Measurements from ENCODE around the gene SLC5A2. TPM values are rescaled to one million over a fixed set of nuclear protein-coding genes. Genes with fewer than 3 reads are reported as not detected.

The SLC5A2 gene
- total RNA-seq, 1 donor from 2014 or later: not detected

DNA sequence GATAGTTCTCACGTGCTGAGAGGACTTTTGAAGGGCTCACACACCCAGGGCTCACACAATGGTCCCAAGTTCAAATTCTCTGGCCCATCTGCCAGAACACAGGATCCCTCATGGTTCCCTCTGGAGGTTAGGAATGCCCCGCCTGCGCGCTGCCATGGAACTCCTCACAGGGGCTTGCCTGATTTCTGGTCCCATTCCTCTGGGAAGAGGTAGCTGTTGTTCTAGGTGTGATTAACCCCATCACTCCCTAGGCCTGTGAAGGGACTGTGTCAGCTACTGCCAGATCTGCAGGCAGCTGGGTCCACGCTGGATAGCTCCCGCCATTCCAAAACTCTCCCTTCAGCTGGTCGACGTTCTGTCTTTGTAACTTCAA, 25.9 kb upstream of the SLC5A2 start:
- Mint-ChIP-seq H3K4me1 (ENCODE audit: low read depth, unreplicated experiment) (peaks cover 24% of the 10 kb centered on the region), H3K4me3 (ENCODE audit: unreplicated experiment) (peak overlapping the region; percentile 90), H3K27me3 (ENCODE audit: unreplicated experiment) (peaks cover 8% of the 10 kb centered on the region), H3K9me3 (ENCODE audit: unreplicated experiment) (peaks cover 14% of the 10 kb centered on the region), H3K36me3 (ENCODE audit: unreplicated experiment) (no peaks in the 10 kb centered on the region), H3K27ac (ENCODE audit: unreplicated experiment) (no peak overlapping the region)
- TF ChIP-seq, protein P1, sequence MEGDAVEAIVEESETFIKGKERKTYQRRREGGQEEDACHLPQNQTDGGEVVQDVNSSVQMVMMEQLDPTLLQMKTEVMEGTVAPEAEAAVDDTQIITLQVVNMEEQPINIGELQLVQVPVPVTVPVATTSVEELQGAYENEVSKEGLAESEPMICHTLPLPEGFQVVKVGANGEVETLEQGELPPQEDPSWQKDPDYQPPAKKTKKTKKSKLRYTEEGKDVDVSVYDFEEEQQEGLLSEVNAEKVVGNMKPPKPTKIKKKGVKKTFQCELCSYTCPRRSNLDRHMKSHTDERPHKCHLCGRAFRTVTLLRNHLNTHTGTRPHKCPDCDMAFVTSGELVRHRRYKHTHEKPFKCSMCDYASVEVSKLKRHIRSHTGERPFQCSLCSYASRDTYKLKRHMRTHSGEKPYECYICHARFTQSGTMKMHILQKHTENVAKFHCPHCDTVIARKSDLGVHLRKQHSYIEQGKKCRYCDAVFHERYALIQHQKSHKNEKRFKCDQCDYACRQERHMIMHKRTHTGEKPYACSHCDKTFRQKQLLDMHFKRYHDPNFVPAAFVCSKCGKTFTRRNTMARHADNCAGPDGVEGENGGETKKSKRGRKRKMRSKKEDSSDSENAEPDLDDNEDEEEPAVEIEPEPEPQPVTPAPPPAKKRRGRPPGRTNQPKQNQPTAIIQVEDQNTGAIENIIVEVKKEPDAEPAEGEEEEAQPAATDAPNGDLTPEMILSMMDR (IDR thresholded peaks at IDR 0.05; ENCODE audit: partially characterized antibody, unreplicated experiment): no peak
- DNase-seq: no peak

DNA sequence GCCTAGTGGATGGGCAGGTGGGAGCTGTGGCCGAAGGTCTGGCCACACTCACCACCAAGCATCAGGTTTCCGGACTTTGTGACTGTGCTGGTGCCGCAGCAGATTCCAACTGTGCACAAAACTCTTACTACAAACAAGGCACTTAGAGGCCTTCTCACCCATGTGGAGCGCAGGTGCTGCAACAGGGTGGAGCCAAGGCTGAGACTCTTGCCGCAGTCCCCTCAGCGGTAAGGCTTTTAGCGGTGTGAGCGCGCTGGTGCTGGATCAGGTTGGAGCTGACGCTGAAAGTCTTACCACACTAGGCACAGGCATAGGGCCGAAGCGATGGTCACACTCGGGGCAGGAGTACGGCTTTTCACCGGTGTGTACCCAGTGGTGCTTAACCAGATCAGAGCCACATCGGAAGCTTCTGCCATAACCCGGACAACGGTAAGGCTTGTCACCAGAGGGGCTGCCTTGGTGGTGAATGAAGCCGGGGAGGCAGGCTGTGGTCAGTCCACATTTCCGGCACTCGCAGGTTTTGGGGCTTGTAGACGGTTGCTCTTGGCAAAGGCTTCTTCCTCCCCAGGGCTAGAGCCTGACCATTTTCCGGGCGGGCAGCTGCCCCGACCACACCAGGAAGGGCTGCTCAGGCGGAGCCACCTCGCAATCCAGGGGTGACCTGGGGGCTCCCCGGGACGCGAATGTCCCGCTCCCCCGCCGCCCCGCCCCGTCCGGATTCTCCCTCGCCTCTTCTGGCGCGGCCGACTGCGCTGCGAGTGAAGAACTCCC, 24.7 kb upstream of the SLC5A2 start:
- H3K27me3 Mint-ChIP-seq (ENCODE audit: unreplicated experiment): peaks cover 8% of the 10 kb centered on the region
- H3K9me3 Mint-ChIP-seq (ENCODE audit: unreplicated experiment): peaks cover 16% of the 10 kb centered on the region
- H3K36me3 Mint-ChIP-seq (ENCODE audit: unreplicated experiment): no peaks in the 10 kb centered on the region
- TF ChIP-seq, protein P1 (IDR thresholded peaks at IDR 0.05; ENCODE audit: partially characterized antibody, unreplicated experiment): no peak
- peak; percentile 56 for DNase-seq
- H3K4me3 Mint-ChIP-seq (ENCODE audit: unreplicated experiment): peak overlapping the region; percentile 90
- peak overlapping the region; percentile 84 for H3K27ac Mint-ChIP-seq (ENCODE audit: unreplicated experiment)
- peaks cover 22% of the 10 kb centered on the region for H3K4me1 Mint-ChIP-seq (ENCODE audit: low read depth, unreplicated experiment)

DNA sequence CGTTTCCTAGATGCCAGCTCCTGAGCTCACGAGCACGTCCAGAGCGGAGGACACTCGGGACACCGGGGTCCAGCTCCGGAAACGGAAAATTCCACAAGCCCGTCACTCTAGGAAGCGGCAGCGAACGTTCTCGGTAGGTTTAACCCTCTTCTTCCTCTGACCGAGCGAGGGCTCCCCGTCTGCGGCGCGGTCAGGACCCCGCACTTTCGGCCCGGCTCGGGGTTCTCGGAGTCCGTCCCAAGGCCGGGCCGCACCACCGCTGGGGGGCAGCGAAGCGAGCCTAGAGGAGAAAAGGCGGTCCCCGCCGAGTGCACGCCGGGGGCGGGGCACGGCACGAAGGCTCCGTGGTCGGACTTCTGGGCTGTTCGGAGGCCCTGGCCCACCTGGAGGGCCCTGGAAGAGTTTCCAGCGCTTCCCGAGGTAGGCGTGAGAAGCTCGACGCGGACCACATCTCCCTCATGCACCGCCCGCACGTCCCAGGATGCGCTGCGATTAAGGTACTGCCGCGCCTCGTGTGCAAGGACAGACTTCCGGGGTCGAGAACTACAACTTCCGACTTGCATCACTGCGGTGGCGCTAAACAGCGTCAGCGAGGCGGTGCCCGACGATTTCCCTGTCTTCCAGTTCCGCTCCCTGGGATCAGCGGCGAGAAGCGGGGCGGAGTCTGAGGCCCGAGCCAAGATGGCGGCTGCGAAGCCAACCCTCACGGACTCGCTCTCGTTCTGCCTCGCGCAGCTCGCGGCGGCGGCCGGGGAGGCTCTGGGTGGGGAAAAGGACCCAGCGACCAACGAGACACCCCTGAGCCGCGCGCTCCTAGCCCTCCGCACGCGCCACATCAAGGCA, 23.9 kb upstream of the SLC5A2 start, which contains the start of gene ARMC5:
Gene ARMC5 (plus strand): TSS at position 658 of the 843 bp plus-strand sequence. CDS start 24 bp downstream, at position 682.
- H3K27me3 Mint-ChIP-seq (ENCODE audit: unreplicated experiment): peaks cover 6% of the 10 kb centered on the region
- DNase-seq: peak; percentile 96
- TF ChIP-seq, protein P1 (IDR thresholded peaks at IDR 0.05; ENCODE audit: partially characterized antibody, unreplicated experiment): peak; percentile 48
- no peaks in the 10 kb centered on the region for H3K36me3 Mint-ChIP-seq (ENCODE audit: unreplicated experiment)
- peak within 1 kb of the TSS; percentile 98 for H3K27ac Mint-ChIP-seq (ENCODE audit: unreplicated experiment)
- peaks cover 16% of the 10 kb centered on the region for H3K9me3 Mint-ChIP-seq (ENCODE audit: unreplicated experiment)
- H3K4me3 Mint-ChIP-seq (ENCODE audit: unreplicated experiment): peak within 1 kb of the TSS; percentile 90
- H3K4me1 Mint-ChIP-seq (ENCODE audit: low read depth, unreplicated experiment): peaks cover 17% of the 10 kb centered on the region

DNA sequence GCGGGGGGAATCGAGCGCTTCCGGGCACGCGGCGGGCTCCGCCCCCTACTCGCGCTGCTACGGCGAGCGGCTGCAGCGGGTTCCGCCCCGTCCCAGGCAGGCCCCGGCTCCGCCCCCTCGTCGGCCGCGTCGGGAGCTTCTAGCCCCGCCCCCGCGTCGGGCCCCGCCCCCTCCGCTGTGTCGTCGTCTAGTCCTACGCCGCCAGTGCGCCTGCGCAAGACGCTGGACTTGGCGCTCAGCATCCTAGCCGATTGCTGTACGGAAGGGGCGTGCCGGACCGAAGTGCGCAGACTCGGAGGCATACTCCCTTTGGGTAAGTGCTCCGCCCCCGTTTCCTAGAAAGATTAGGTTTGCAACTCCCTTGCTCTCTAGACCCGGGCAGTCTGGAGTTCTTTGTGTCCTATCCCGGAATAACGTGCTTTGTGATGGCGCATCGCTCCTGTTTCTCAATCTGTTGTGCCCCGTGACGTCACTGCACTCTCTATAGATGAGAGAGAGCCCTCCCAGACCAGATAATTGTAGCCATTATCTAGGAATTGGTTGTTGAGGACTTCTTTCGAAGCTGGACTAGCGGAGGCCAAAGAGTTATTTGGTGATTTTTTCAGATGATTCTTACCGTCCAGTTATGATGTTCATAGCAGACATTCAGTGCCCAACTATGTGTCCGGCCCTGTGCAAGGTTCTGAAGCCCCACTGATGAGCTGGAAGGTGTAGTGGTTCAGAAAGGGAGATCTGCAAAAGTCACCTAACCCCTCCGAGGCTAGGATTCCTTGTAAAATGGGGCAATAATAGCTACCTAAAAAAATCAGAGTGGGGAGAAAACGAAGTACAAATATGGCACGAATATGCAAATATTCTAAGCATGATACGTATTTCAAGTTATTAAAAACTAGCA, 23.0 kb upstream of the SLC5A2 start:
- TF ChIP-seq, protein P1 (IDR thresholded peaks at IDR 0.05; ENCODE audit: partially characterized antibody, unreplicated experiment): no peak
- Mint-ChIP-seq H3K4me3 (ENCODE audit: unreplicated experiment) (peak overlapping the region; percentile 90), H3K27me3 (ENCODE audit: unreplicated experiment) (peaks cover 6% of the 10 kb centered on the region), H3K36me3 (ENCODE audit: unreplicated experiment) (no peaks in the 10 kb centered on the region), H3K4me1 (ENCODE audit: low read depth, unreplicated experiment) (peaks cover 16% of the 10 kb centered on the region), H3K9me3 (ENCODE audit: unreplicated experiment) (peaks cover 16% of the 10 kb centered on the region), H3K27ac (ENCODE audit: unreplicated experiment) (peak overlapping the region; percentile 98)
- peak; percentile 100 for DNase-seq
